Esophagus mucosa (tissue), 1 donor: ENCODE data around the gene MGST2. TPM values are rescaled to one million over a fixed set of nuclear protein-coding genes. Genes with fewer than 3 reads are reported as not detected.

Source experiments
- ATAC-seq: fragments of 200-7000 bp; cut with Tn5 transposase; one replicate; pipeline ENCODE4 v1.9.1; 2020
- total RNA-seq: library from RNA; stranded (reverse); gene quantifications from one replicate; pipeline ENCODE4 v1.2.4, GENCODE V29; 2023
- donor health status: DM: yes; HTN: yes; CAD: no.

The MGST2 gene
- total RNA-seq, 1 donor from 2014 or later: 128 TPM

GRCh38 chr4:139740531-139741041 lies 75.0 kb downstream of the MGST2 start:
- peak; percentile 87 for ATAC-seq

GRCh38 chr4:139743027-139743426 lies 77.4 kb downstream of the MGST2 start:
- ATAC-seq: peak; percentile 66

GRCh38 chr4:139744232-139744631 lies 78.6 kb downstream of the MGST2 start:
- no peak for ATAC-seq

GRCh38 chr4:139745111-139745639 lies 79.6 kb downstream of the MGST2 start:
- no peak for ATAC-seq

- no peak for ATAC-seq
Observed at GRCh38 chr4:139746431-139747171, 81.0 kb downstream of the MGST2 start.

GRCh38 chr4:139749338-139749737 lies 83.7 kb downstream of the MGST2 start:
- no peak for ATAC-seq

GRCh38 chr4:139749835-139750498 lies 84.3 kb downstream of the MGST2 start:
- no peak for ATAC-seq

- no peak for ATAC-seq
Observed at GRCh38 chr4:139753686-139754085, 88.1 kb downstream of the MGST2 start.

Other genes starting within 250 kb of the MGST2 start
- gene RAB33B, start 211.7 kb upstream of the MGST2 start, total RNA-seq: 4.0 TPM
- 19.9 TPM for gene SETD7, start 109.6 kb upstream of the MGST2 start, total RNA-seq